HG02588 (cell line): ENCODE data around the gene C14orf119.
"Not testable (repeated sequence)": the region's sequence is repeated elsewhere in the genome, so short reads cannot be mapped to it uniquely, and the experiment has no call there.

ENCODE experiments used
- ATAC-seq: cut with Tn5 transposase; IDR thresholded peaks from one replicate; pipeline ENCODE4 v1.9.1; 2021; ENCODE audit warnings: mild to moderate bottlenecking, moderate library complexity; ENCODE audit not compliant: unreplicated experiment

The C14orf119 gene

GRCh38 chr14:23107620-23108019 lies 12.3 kb downstream of the C14orf119 start:
- ATAC-seq = not testable (repeated sequence)

DNA sequence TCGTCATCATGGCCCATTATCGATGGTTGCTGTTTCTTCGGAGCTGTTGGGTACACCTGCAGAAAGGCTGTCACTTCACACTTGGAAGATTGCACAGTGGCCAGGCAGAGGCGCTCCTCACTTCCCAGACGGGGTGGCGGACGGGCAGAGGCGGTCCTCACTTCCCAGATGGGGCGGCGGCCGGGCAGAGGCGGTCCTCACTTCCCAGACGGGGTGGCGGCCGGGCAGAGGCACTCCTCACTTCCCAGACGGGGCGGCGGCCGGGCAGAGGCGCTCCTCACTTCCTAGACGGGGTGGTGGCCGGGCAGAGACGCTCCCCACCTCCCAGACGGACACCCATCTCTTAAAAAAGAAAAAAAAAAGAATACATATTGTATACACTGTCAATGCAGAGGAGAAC lies 12.9 kb downstream of the C14orf119 start:
- ATAC-seq = not testable (repeated sequence)

DNA sequence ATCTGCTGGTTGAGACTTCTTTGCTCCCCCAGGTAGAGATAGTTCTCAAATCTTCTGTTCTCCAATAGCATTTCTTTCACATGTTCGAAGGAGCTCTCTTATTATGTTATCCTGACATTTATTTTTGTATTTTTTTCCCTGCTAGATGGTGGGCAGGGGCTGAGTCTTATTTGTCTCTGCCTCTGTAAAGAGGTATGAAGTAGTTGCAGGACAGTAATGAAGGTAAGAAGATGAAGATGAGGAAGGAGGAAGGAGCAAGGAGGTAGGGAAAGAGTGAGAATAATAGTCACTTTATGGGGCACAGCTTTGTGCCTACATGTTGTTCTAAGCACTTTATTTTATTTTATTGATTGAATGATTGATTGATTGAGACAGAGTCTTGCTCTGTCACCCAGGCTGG lies 14.5 kb downstream of the C14orf119 start:
- ATAC-seq = no peak

DNA sequence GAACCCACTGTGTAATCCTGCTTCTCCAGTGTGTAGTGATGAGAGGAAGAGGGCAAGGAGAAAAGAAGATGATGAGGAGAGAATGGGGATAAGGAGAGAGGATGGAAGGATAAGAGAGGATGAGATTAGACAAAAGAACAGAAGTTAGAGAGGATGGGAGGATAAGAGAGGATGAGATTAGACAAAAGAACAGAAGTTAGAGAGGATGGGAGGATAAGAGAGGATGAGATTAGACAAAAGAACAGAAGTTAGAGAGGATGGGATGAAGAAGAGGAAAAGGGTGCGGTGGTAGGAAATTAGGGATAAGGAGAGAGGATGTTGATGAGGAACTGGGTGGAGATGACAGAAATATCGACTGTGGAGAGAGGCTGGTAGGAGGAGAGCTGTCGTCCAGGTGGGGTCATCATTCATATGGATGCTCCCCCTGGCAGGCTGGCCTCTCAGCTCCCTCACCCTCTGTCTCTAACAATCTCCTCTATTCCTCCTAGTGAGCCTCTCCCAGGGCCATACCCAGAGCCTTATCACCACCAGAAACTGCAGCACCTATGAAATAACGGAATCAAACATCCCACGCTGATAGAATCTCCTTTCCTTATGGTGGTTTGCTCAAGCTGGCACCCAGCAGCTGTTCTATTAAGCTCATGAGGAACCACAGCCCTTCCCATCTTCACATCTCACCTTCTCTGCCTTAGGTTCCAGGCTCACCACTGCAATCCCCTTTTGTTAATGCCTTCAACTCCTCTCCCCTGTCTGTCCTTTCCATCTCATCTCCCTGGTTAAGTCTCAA lies 15.5 kb downstream of the C14orf119 start:
- ATAC-seq = no peak

- ATAC-seq = no peak
Observed at GRCh38 chr14:23112359-23113178, 17.3 kb downstream of the C14orf119 start.

GRCh38 chr14:23113431-23114119 lies 18.3 kb downstream of the C14orf119 start:
- no peak for ATAC-seq

DNA sequence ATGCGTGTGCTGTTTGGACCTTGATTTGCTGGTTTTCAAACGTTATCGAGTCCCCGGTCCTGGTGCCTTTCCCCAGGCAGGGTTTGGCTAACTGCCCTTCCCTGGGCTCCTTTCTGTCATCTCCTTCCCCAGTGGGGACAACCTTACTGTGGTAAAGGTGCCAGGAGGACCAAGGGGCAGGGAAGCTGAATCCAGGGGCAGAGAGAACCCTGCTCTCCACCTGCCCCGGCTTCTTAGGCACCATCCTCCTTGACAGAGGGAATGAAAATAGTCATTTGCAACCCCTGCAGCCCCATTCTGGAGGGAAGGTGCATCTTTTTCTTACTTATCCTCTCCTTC lies 18.8 kb downstream of the C14orf119 start:
- no peak for ATAC-seq

GRCh38 chr14:23114669-23115038 lies 19.3 kb downstream of the C14orf119 start:
- ATAC-seq = no peak

DNA sequence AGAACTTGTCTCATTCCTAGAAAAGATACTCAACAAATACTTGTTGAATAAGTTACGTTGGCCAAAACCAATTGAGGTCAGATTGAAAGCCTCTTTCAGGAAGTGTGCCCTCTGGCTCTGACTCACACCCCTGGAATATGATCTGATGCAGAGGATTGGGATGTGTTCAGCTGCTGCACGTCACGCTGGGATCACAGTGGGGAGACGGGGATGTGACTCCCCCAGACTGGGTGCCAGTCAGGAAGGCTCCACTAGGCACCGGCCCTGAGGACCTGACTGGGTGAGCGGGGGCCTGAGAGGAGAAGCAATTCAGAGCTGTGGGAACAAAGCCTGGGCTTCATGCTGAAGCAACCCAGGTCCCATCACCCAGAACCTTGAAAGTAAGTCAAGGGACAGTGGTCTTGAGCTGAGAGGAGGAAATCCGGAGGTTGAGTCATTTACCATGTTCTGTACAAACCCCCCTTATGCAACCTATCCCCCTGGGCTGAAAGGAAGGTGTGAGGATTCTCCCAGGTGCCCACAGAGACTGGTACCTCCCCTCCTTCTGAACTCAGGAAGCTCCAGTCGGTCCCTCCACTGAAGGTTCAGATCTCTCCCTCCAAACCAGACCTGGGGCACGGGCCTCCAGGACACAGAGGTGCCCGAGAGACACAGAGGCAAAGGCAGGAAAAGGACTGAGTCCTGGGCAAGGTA lies 19.9 kb downstream of the C14orf119 start:
- ATAC-seq = no peak

DNA sequence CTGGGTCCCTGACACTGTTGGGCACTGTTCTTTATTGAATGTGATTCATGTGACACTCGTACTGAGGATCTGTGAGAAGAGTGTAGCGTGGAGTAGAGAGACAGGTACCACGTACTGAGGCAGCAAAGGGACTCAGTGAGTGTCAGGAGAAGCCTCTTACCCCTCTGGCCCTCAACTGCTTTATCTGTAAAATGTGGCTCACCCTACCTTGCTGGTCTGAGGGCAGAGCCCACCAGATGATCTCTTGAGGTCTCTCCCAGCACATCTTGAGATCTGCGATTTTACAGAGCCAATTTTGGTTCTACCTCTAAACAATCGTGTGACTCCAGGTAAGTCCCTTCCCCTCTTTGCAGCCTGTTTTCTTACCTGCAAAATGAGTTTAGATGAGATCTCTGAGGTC lies 20.6 kb downstream of the C14orf119 start:
- ATAC-seq = no peak

- no peak for ATAC-seq
Observed at GRCh38 chr14:23117371-23118020, 22.2 kb downstream of the C14orf119 start.

DNA sequence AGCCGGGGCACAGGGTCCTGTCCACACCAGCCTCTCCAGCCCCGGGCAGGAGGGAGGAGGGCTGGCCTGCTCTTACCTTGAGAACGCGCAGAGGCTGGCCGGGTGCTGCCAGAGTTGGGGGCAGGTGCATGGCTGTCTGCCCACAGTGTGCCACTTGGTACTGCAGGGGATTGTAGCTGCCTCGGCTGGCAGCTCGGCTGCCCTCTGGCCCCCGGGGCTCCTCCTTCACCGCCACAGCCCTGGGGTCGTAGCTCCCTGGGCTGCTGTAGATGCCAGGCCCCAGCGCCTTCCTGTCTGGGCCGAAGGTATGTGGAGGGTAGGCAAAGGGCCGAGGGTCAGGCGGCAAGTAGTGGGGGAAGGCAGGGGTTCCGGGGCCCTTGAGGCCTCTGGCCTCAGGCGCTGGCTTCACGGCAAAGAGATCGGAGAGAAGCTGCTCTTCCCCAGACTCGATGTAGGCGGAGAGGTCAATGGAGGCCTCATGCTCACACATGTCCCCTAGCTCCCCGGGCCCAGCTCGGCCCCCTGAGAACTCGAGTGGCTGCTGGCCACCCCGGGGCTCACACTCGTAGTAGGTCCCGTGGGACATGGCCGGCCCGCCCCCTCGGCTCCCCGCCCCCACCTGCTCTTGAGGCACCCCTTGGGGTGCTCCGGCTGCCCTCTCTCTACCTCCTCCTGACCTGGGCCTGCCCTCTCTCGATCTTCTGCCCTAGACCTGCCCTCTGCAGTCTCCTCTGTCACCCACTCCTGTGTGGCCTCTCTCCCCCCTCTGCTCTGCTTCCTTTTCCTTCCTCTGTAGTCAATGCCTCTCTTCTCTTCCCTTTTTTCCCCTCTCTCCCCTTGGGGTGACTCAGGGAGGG lies 23.4 kb downstream of the C14orf119 start, which contains the start of gene CEBPE:
CEBPE (minus strand) TSS at position 750 of the 857 bp plus-strand sequence; CDS start at position 586, 164 bp downstream.
- ATAC-seq = no peak

DNA sequence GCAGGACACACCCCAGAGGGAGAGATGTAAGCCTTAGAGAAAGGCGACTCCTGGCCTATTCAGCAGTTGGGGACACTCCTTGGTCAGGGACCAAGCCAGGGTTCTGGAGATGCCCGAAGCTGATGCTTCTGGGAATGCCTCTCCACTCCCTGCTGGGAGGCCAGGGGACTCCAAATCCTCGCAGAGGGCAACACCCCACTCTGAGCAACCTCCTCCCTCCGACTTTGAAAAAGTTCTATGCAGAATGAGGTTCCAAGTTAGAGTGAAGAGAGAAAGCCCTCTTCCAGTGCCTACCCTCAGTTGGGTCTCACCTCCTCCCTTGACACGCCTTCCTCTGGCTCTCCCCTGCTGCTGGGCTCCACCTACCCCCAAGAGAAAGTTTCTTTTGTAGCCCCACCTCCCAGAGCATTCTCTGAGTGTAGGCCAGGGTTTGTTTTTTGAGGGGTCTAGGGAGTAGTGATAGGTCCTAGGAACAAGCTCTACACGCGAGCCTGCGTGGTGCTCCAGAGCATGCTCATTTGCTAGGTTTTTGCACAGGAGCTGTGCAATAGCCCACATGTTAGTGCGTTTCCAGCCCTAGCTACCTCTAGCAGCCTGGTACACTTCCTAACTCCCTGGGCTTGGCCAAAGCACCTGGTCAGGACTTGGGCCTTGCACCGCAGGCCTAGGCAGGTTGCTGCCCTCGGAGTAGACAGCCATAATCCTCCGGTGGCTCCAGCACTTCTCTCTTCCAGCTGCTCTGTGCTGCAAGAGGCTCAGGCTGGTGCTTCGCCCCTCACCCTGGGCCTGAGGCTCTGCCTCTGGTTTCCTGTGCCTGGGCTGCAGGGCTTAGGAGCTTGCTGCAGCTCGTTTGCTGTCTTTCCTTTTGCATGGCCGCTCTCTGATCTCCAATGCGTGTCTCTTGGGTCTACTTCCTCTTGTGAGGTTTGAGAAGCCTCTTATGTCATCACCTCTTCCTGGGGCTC lies 24.3 kb downstream of the C14orf119 start:
- ATAC-seq = no peak

GRCh38 chr14:23120541-23121251 lies 25.4 kb downstream of the C14orf119 start:
- peak; percentile 71 for ATAC-seq

DNA sequence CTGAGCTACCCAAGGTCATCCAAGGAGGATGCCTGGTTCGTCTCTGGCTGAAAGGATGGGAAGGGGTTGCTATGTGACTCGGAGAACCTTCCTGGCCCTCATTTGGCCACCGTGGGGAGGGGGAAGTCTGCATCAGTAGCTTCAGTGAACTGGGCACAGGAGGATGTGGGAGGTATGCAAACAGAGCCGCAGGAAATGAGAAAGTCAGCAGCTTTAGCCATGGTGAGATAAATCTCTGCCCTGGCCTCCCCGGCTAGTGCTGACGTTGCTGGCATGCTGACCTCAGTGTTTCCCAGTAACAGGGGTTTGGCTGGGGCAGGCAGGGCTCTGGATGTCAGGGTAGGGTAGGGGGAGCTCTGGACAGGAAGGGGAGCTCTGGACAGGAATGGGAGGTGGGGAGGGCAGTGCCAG lies 26.1 kb downstream of the C14orf119 start:
- ATAC-seq = no peak

GRCh38 chr14:23122086-23122485 lies 26.8 kb downstream of the C14orf119 start:
- ATAC-seq = no peak

GRCh38 chr14:23123419-23123818 lies 28.1 kb downstream of the C14orf119 start:
- no peak for ATAC-seq
